Nephron progenitor cell (in vitro differentiated cells): ENCODE results near the gene REM2.

Experiments used
- DNase-seq: peaks from one replicate; pipeline ENCODE4 v3.0.0; 2021
- H3K27ac Mint-ChIP-seq: 2 replicates; pipeline ENCODE4 v1.8.0; 2021; ENCODE audit warnings: mild to moderate bottlenecking, moderate library complexity, mixed read lengths
- H3K27me3 Mint-ChIP-seq: 2 replicates; pipeline ENCODE4 v1.8.0; 2021; ENCODE audit warnings: mild to moderate bottlenecking, low read depth, mixed read lengths; ENCODE audit not compliant: poor library complexity
- H3K36me3 Mint-ChIP-seq: 2 replicates; pipeline ENCODE4 v1.8.0; 2021; ENCODE audit warnings: low read depth, mixed read lengths
- H3K4me1 Mint-ChIP-seq: 2 replicates; pipeline ENCODE4 v1.8.0; 2021; ENCODE audit warnings: mixed read lengths
- H3K4me3 Mint-ChIP-seq: 2 replicates; pipeline ENCODE4 v1.8.0; 2021; ENCODE audit warnings: mild to moderate bottlenecking, moderate library complexity, mixed read lengths
- H3K9me3 Mint-ChIP-seq: 2 replicates; pipeline ENCODE4 v1.8.0; 2021; ENCODE audit warnings: mild to moderate bottlenecking, moderate library complexity, mixed read lengths
- TF ChIP-seq, protein P1 (sequence below): fragments of 200-600 bp; sonication (generic); IDR thresholded peaks from 2 replicates; pipeline ENCODE4 v1.5.0; 2021; ENCODE audit warnings: antibody characterized with exemption

REM2 gene

DNA sequence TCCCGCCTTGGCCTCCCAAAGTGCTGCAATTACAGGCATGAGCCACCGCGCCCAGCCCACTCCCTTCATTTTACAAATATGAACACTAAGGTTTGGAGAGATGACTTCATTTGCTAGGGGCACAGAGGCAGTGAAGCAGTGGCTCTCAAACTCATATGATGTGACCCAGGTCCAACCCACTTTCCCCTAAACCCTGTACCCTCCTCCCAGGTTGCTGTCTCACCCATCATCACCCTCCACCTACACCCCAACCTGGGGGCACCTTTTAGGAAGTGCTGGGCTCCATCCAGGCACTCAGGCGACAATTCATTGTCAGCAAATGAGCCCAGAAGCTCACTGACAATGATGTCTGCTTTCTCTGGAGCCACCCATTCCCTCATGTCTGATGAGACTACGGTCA lies 40.7 kb downstream of the REM2 start:
- Mint-ChIP-seq H3K4me1 (peaks cover 17% of the 10 kb centered on the region), H3K27ac (no peak overlapping the region), H3K27me3 (peaks cover 2% of the 10 kb centered on the region), H3K9me3 (no peaks in the 10 kb centered on the region), H3K4me3 (no peak overlapping the region), H3K36me3 (peaks cover 66% of the 10 kb centered on the region)
- DNase-seq, result no peak
- TF ChIP-seq, protein P1, sequence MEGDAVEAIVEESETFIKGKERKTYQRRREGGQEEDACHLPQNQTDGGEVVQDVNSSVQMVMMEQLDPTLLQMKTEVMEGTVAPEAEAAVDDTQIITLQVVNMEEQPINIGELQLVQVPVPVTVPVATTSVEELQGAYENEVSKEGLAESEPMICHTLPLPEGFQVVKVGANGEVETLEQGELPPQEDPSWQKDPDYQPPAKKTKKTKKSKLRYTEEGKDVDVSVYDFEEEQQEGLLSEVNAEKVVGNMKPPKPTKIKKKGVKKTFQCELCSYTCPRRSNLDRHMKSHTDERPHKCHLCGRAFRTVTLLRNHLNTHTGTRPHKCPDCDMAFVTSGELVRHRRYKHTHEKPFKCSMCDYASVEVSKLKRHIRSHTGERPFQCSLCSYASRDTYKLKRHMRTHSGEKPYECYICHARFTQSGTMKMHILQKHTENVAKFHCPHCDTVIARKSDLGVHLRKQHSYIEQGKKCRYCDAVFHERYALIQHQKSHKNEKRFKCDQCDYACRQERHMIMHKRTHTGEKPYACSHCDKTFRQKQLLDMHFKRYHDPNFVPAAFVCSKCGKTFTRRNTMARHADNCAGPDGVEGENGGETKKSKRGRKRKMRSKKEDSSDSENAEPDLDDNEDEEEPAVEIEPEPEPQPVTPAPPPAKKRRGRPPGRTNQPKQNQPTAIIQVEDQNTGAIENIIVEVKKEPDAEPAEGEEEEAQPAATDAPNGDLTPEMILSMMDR, result no peak

DNA sequence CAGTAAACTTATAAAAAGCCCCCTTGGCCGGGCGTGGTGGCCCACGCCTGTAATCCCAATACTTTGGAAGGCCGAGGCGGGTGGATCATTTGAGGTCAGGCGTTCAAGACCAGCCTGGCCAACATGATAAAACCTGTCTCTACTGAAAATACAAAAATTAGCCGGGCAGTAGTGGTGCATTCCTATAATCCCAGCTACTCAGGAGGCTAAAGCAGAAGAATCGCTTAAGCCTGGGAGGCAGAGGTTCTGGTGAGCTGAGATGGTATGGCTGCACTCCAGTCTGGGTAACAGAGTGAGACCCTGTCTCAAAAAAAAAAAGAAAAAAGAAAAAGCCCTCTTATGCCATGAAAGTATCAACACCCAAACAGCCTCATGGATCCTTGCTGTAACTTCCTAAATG lies 42.5 kb downstream of the REM2 start:
- Mint-ChIP-seq H3K27me3 (no peaks in the 10 kb centered on the region), H3K4me3 (no peak overlapping the region), H3K27ac (no peak overlapping the region), H3K4me1 (peaks cover 5% of the 10 kb centered on the region), H3K9me3 (no peaks in the 10 kb centered on the region), H3K36me3 (peaks cover 61% of the 10 kb centered on the region)
- TF ChIP-seq, protein P1, result no peak
- DNase-seq, result no peak

DNA sequence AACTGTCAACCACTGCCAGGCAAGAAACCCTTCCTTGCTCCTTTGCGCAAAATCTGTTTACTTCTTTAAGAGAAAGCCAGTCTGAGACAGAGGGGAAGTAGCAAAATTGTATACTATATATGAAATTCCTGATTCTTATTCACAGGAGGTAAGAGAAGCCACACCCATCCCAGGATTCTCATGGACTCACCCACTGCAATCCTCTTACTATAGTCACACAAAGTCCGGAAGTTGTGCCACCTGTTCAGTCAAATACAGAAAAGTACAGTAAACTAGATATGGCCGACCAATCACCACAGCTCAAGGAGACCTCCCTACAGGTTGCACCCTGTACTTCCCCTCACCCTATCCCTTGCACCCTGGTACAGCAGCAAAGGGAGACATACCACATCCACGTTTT lies 43.3 kb downstream of the REM2 start:
- Mint-ChIP-seq H3K27ac (no peak overlapping the region), H3K27me3 (no peaks in the 10 kb centered on the region), H3K4me1 (peaks cover 5% of the 10 kb centered on the region), H3K9me3 (no peaks in the 10 kb centered on the region), H3K36me3 (peaks cover 55% of the 10 kb centered on the region), H3K4me3 (peak overlapping the region; percentile 7)
- TF ChIP-seq, protein P1, result no peak
- no peak for DNase-seq

DNA sequence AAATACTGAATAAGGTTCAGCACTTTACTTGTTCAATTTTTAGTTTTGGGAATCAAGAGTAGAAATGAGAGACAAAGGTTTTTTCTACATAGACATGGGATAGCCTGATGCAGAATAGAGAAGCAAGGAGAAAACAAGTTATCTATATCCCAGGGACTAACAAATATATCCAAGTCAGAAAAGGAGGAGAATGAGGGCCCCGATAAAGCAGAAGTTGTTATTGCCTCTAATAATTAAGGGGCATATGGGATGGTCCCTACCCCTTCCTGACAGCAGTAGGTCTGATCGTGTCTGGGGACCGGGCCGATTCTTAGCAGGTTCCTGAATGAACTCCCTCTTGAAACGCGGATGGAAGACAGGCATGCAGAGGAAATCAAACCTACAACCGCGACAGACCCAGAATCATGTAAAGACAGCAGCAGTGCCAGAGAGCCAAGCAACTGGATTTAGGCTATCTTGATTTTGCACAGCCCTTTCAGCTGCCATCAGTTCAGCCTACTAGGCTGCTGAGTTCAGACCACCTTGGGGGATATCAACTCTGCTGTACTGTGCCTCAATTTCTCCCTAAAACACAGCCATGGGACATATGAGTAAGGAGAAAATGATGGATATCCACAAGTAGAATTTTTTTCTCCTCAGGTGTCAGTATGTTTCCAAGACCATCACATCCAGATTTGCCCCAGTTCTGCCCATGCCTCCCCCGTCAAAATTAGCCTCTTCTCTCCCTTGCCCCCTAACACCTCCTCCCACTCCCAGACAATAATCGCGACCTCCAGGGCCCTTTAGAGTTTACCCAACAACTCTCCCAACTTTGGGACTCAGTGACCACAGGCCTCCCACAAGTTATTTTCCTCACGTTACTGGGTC lies 45.4 kb downstream of the REM2 start:
- no peak for DNase-seq
- Mint-ChIP-seq H3K4me1 (peaks cover 10% of the 10 kb centered on the region), H3K27me3 (no peaks in the 10 kb centered on the region), H3K4me3 (no peak overlapping the region), H3K9me3 (no peaks in the 10 kb centered on the region), H3K36me3 (peaks cover 45% of the 10 kb centered on the region), H3K27ac (no peak overlapping the region)
- TF ChIP-seq, protein P1, result no peak

DNA sequence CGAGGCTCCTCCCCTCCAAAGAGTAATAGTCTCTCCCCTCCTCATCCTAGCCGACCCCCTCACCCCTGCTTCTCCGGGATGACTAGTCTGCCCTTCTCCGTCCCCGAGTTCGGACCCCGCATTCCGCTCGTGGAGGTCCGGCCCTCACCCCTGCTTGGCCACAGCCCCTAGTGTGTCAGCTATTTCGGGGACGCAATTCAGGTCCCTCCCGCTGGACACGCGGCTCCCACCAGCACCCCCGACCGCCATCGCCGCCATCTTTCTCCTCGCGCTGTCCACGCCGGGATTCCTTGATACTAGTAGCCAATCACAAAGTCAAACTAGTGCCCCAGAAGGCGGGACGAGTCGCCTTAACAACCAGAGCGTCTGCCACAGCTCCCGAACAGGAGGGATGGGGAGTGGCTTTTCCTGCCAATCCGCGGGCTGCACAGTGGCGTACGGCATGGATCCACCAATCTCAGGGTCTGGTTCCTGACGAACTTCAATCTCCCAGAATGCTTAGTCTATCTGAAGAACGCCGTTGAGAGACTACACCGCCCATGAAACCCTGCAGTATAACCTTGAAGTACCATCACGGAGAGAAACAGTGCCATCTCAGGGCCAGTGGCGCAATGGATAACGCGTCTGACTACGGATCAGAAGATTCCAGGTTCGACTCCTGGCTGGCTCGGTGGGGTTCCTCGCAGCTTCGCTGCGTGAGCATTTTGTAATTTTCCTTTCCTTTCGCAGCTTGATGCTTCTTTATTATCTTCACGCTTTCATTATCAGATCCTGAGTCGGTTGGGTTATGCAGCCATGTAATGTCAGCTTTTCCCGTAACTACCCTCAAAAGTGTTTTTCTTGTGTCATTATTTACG lies 46.3 kb downstream of the REM2 start, which contains the start of gene PRMT5:
Gene PRMT5 (minus strand): TSS at position 273 of the 857 bp plus-strand sequence. CDS start 15 bp downstream, at position 258.
- no peak within 1 kb of the TSS for H3K4me3 Mint-ChIP-seq
- TF ChIP-seq, protein P1, result no peak
- DNase-seq, result peak; percentile 96
- no peaks in the 10 kb centered on the region for H3K9me3 Mint-ChIP-seq
- peaks cover 10% of the 10 kb centered on the region for H3K4me1 Mint-ChIP-seq
- H3K27me3 Mint-ChIP-seq, result no peaks in the 10 kb centered on the region
- H3K36me3 Mint-ChIP-seq, result peaks cover 37% of the 10 kb centered on the region
- H3K27ac Mint-ChIP-seq, result no peak within 1 kb of the TSS
